Upper lobe of left lung (tissue), 6 donors: Measurements from ENCODE around the gene ALX4. TPM values are rescaled to one million over a fixed set of nuclear protein-coding genes. Genes with fewer than 3 reads are reported as not detected.
A peak's percentile ranks its signal among the peaks of the same experiment; 100 is the strongest.

Source experiments
- ATAC-seq, 2 donors: fragments of 200-7000 bp; cut with Tn5 transposase; one replicate each; pipeline ENCODE4 v1.9.1; 2022; ENCODE audit warnings: mild to moderate bottlenecking in 2 of 2, moderate library complexity in 2 of 2; ENCODE audit not compliant: low FRiP score in 2 of 2
- DNase-seq, 2 donors: peaks; one replicate each; pipeline ENCODE4 v3.0.0-alpha.2; 2019 to 2020
- H3K27ac ChIP-seq, 4 donors: fragments of 200-600 bp; sonication (generic); one replicate each; pipeline ENCODE4 v1.5.1; 2016 to 2019
- H3K27me3 ChIP-seq, 4 donors: fragments of 200-600 bp; sonication (generic); one replicate each; pipeline ENCODE4 v1.5.1; 2017 to 2019
- H3K36me3 ChIP-seq, 4 donors: fragments of 200-600 bp; sonication (generic); one replicate each; pipeline ENCODE4 v1.5.1; 2016 to 2019
- H3K4me1 ChIP-seq, 4 donors: fragments of 200-600 bp; sonication (generic); one replicate each; pipeline ENCODE4 v1.5.1; 2018 to 2019
- H3K4me3 ChIP-seq, 4 donors: fragments of 200-600 bp; sonication (generic); one replicate each; pipeline ENCODE4 v1.5.1; 2017 to 2019; ENCODE audit warnings: mild to moderate bottlenecking in 2 of 4, moderate library complexity in 1 of 4
- H3K9me3 ChIP-seq, 4 donors: fragments of 200-600 bp; sonication (generic); one replicate each; pipeline ENCODE4 v1.5.1; 2018 to 2019
- CTCF ChIP-seq, 6 experiments: fragments of 450-650 bp in 4 of 6; fragments of 200-600 bp in 2 of 6; sonication (generic) in 2 of 6; IDR thresholded peaks; one replicate each; pipeline ENCODE4 v1.5.1; 2016 to 2019; ENCODE audit warnings: antibody characterized with exemption in 6 of 6
- EP300 ChIP-seq, 4 donors: sonication (generic); formaldehyde crosslinking; IDR thresholded peaks; one replicate each; pipeline ENCODE4 v1.5.1; 2017; ENCODE audit warnings: antibody characterized with exemption in 4 of 4, control low read depth in 2 of 4
- POLR2A ChIP-seq, 4 donors: fragments of 450-650 bp; IDR thresholded peaks; one replicate each; pipeline ENCODE4 v1.5.1; 2016 to 2017; ENCODE audit warnings: antibody characterized with exemption in 4 of 4, mild to moderate bottlenecking in 2 of 4
- POLR2AphosphoS5 ChIP-seq, 2 donors: sonication (generic); formaldehyde crosslinking; IDR thresholded peaks; one replicate each; pipeline ENCODE4 v1.5.1; 2017; ENCODE audit warnings: antibody characterized with exemption in 2 of 2
- WGBS, 2 donors: methylation state at CpG; one replicate each; pipeline ENCODE4 v1.1.5; 2017 to 2018; 5-methylcytosine and 5-hydroxymethylcytosine counted together
- total RNA-seq, 6 donors: library from RNA; depleted of rRNA in 4 of 6; stranded (reverse); fragments of >200 nt in 4 of 6; gene quantifications; one replicate each; pipeline versions ENCODE4 v1.1.0 to v1.2.1, GENCODE V29; 2016 to 2021
- donor health status: DM: no; HTN: no; CAD: no; lungs with moderate emphysema.
- donor health status: DM: no; HTN: yes; CAD: no; lungs with severe emphysema.

The ALX4 gene
- total RNA-seq, 6 donors from 2014 or later = not detected

- TF ChIP-seq POLR2A (IDR thresholded peaks at IDR 0.05) (no peak), POLR2AphosphoS5 (IDR thresholded peaks at IDR 0.05) (no peak), EP300 (IDR thresholded peaks at IDR 0.05) (no peak), CTCF (IDR thresholded peaks at IDR 0.05) (no peak)
- Histone ChIP-seq H3K9me3 (peaks cover 0 to 9% (median 7%) of the 10 kb centered on the region in 4 donors), H3K36me3 (no peaks in the 10 kb centered on the region), H3K4me3 (no peak overlapping the region), H3K27me3 (no peaks in the 10 kb centered on the region), H3K4me1 (no peaks in the 10 kb centered on the region), H3K27ac (no peak overlapping the region)
- DNase-seq (no peak), ATAC-seq (no peak)
- WGBS, 2 donors = 94 to 97% methylated on average over 8 of the region's 8 CpGs
Measured at GRCh38 chr11:44257338-44258189, 52.4 kb downstream of the ALX4 start.

- peaks cover 0 to 14% (median 9%) of the 10 kb centered on the region in 4 donors for H3K9me3 ChIP-seq
- 77 to 78% methylated on average over 4 of the region's 4 CpGs for WGBS, 2 donors
- H3K4me1 ChIP-seq = no peaks in the 10 kb centered on the region
- H3K36me3 ChIP-seq = no peaks in the 10 kb centered on the region
- no peak overlapping the region for H3K27ac ChIP-seq
- ATAC-seq (peak in 1 of 2 donors; percentile 49), DNase-seq (no peak)
- H3K27me3 ChIP-seq = no peaks in the 10 kb centered on the region
- no peak for TF ChIP-seq POLR2A (IDR thresholded peaks at IDR 0.05)
- TF ChIP-seq POLR2AphosphoS5 (IDR thresholded peaks at IDR 0.05) = no peak
- TF ChIP-seq EP300 (IDR thresholded peaks at IDR 0.05) = no peak
- TF ChIP-seq CTCF (IDR thresholded peaks at IDR 0.05) = no peak
- no peak overlapping the region for H3K4me3 ChIP-seq
Measured at GRCh38 chr11:44256673-44257291, 53.2 kb downstream of the ALX4 start.

- Histone ChIP-seq H3K36me3 (no peaks in the 10 kb centered on the region), H3K27ac (no peak overlapping the region), H3K4me1 (no peaks in the 10 kb centered on the region), H3K27me3 (no peaks in the 10 kb centered on the region), H3K4me3 (no peak overlapping the region), H3K9me3 (peaks cover 0 to 14% (median 9%) of the 10 kb centered on the region in 4 donors)
- no peak for DNase-seq
- TF ChIP-seq POLR2AphosphoS5 (IDR thresholded peaks at IDR 0.05) = no peak
- no peak for TF ChIP-seq EP300 (IDR thresholded peaks at IDR 0.05)
- TF ChIP-seq CTCF (IDR thresholded peaks at IDR 0.05) = no peak
- ATAC-seq = no peak
- WGBS, 2 donors = 64% methylated on average over 6 of the region's 6 CpGs
Measured at GRCh38 chr11:44255406-44256071, 54.4 kb downstream of the ALX4 start.

- Histone ChIP-seq H3K9me3 (peaks cover 0 to 14% (median 9%) of the 10 kb centered on the region in 4 donors), H3K4me1 (no peaks in the 10 kb centered on the region), H3K4me3 (no peak overlapping the region), H3K36me3 (no peaks in the 10 kb centered on the region), H3K27ac (no peak overlapping the region), H3K27me3 (no peaks in the 10 kb centered on the region)
- 90 to 92% methylated on average over 2 of the region's 2 CpGs for WGBS, 2 donors
- DNase-seq (no peak), ATAC-seq (no peak)
- TF ChIP-seq POLR2A (IDR thresholded peaks at IDR 0.05) (no peak), EP300 (IDR thresholded peaks at IDR 0.05) (no peak), CTCF (IDR thresholded peaks at IDR 0.05) (no peak), POLR2AphosphoS5 (IDR thresholded peaks at IDR 0.05) (no peak)
Measured at GRCh38 chr11:44252999-44253602, 56.8 kb downstream of the ALX4 start.
